HCT116 (cell line): ENCODE data around the gene ARHGAP36. TPM values are rescaled to one million over a fixed set of nuclear protein-coding genes. Genes with fewer than 3 reads are reported as not detected.

Experiments
- ATAC-seq: fragments of 200-7000 bp; cut with Tn5 transposase; 2 replicates; pipeline ENCODE4 v1.9.1; 2020; ENCODE audit warnings: mild to moderate bottlenecking, moderate library complexity
- BruUV-seq: library from RNA; stranded (reverse); fragments of 400-500 nt; replicated peaks from 2 replicates; lab custom pipeline; 2021; lab: Mats Ljungman, UMichigan
- CTCF ChIA-PET: fragments of 300-600 bp; sonication (Branson Sonifier 250); formaldehyde crosslinking; loops from one replicate; lab custom pipeline; 2021; ENCODE audit warnings: antibody characterized with exemption; lab: Charles Lee
- POLR2A ChIA-PET: fragments of 300-600, 350-600 bp; sonication (Branson Sonifier 250); formaldehyde crosslinking; loops from one replicate; lab custom pipeline; 2021; ENCODE audit warnings: antibody characterized with exemption; lab: Charles Lee
- RAD21 ChIA-PET, 2 experiments: fragments of 300-600 bp; sonication (Branson Sonifier 250); formaldehyde crosslinking; loops; one replicate each; lab custom pipeline; 2023; ENCODE audit warnings: low total read pairs in 2 of 2; ENCODE audit not compliant: uncharacterized antibody in 2 of 2, unreplicated experiment in 2 of 2, low non-redundant PET in 1 of 2; lab: Charles Lee
- DNase-seq: peaks from one replicate; pipeline ENCODE4 v3.0.0-alpha.2; 2010; ENCODE audit warnings: low read depth, low spot score
- H2AFZ ChIP-seq: fragments of 200-600 bp; shearing (Covaris generic), sonication (generic); 2 replicates; pipeline ENCODE4 v1.6.1; 2017; ENCODE audit warnings: low read depth, mixed run types, mixed read lengths, antibody characterized with exemption, low read length; ENCODE audit not compliant: poor library complexity, severe bottlenecking
- H3K27ac ChIP-seq: 2 replicates; pipeline ENCODE4 v1.5.1; 2012; ENCODE audit warnings: low read depth, low read length
- H3K27me3 ChIP-seq: fragments of 200-600 bp; sonication (generic); 2 replicates; pipeline ENCODE4 v1.6.1; 2016; ENCODE audit warnings: mixed run types, low read length, mixed read lengths; ENCODE audit not compliant: insufficient read depth
- H3K36me3 ChIP-seq, 2 experiments: fragments of 200-500 bp in 1 of 2; fragments of 200-600 bp in 1 of 2; sonication (Bioruptor generic) in 1 of 2; sonication (generic) in 1 of 2; 2 replicates each; pipeline versions ENCODE4 v1.5.1 to v1.6.1; 2014 to 2016; ENCODE audit warnings: low read length in 2 of 2, inconsistent platforms in 1 of 2, mixed read lengths in 1 of 2, mixed run types in 1 of 2; ENCODE audit not compliant: insufficient read depth in 2 of 2, control insufficient read depth in 1 of 2
- H3K4me1 ChIP-seq, 2 experiments: fragments of 200-600 bp in 1 of 2; sonication (generic) in 1 of 2; 2 replicates each; pipeline versions ENCODE4 v1.5.1 to v1.6.1; 2012 to 2017; ENCODE audit warnings: low read length in 2 of 2, inconsistent platforms in 1 of 2, mild to moderate bottlenecking in 1 of 2, mixed read lengths in 1 of 2, mixed run types in 1 of 2, moderate library complexity in 1 of 2; ENCODE audit not compliant: insufficient read depth in 2 of 2, control insufficient read depth in 1 of 2
- H3K4me2 ChIP-seq: fragments of 200-600 bp; sonication (generic); 2 replicates; pipeline ENCODE4 v1.6.1; 2017; ENCODE audit warnings: mixed run types, low read length, mixed read lengths
- H3K4me3 ChIP-seq, 2 experiments: fragments of 200-600 bp in 1 of 2; sonication (generic) in 1 of 2; replicated peaks in 1 of 2; 2 replicates each; pipeline ENCODE4 v1.5.1; 2011 to 2016; ENCODE audit warnings: low read length in 2 of 2, control low read depth in 1 of 2, low read depth in 1 of 2, mild to moderate bottlenecking in 1 of 2, mixed read lengths in 1 of 2, mixed run types in 1 of 2
- H3K79me2 ChIP-seq: fragments of 200-600 bp; sonication (generic); 2 replicates; pipeline ENCODE4 v1.6.1; 2017; ENCODE audit warnings: mild to moderate bottlenecking, mixed run types, low read length, moderate library complexity, mixed read lengths; ENCODE audit not compliant: insufficient read depth
- H3K9ac ChIP-seq: fragments of 200-600 bp; sonication (generic); 2 replicates; pipeline ENCODE4 v1.6.1; 2016; ENCODE audit warnings: low read length, mixed read lengths
- H3K9me2 ChIP-seq: fragments of 200-600 bp; sonication (generic), shearing (Covaris generic); 2 replicates; pipeline ENCODE4 v1.6.1; 2017; ENCODE audit warnings: mixed run types, mild to moderate bottlenecking, moderate library complexity; ENCODE audit not compliant: insufficient read depth
- H3K9me3 ChIP-seq, 2 experiments: fragments of 200-500 bp in 1 of 2; fragments of 200-600 bp in 1 of 2; sonication (Bioruptor generic) in 1 of 2; sonication (generic) in 1 of 2; 2 replicates each; pipeline ENCODE4 v1.6.1; 2014 to 2017; ENCODE audit warnings: low read length in 2 of 2, mixed read lengths in 2 of 2, inconsistent platforms in 1 of 2, low read depth in 1 of 2, mild to moderate bottlenecking in 1 of 2, mixed run types in 1 of 2, moderate library complexity in 1 of 2; ENCODE audit not compliant: control insufficient read depth in 1 of 2, insufficient read depth in 1 of 2
- H4K20me1 ChIP-seq: fragments of 200-600 bp; sonication (generic), shearing (Covaris generic); 2 replicates; pipeline ENCODE4 v1.6.1; 2017; ENCODE audit warnings: mixed run types, mild to moderate bottlenecking, moderate library complexity; ENCODE audit not compliant: insufficient read depth
- CBX3 ChIP-seq: IDR thresholded peaks from 2 replicates; pipeline ENCODE4 v1.6.1; 2012; ENCODE audit warnings: low read depth
- CEBPB ChIP-seq: IDR thresholded peaks from 2 replicates; pipeline ENCODE4 v1.6.1; 2012; ENCODE audit warnings: low read depth
- CTCF ChIP-seq, 3 experiments: fragments of 200-600 bp in 1 of 3; sonication (generic) in 1 of 3; IDR thresholded peaks in 2 of 3; conservative IDR thresholded peaks in 1 of 3; 2 replicates each; pipeline ENCODE4 v1.5.1; 2012 to 2017; ENCODE audit warnings: low read depth in 2 of 3, low read length in 2 of 3, antibody characterized with exemption in 1 of 3, borderline replicate concordance in 1 of 3, control low read depth in 1 of 3, mild to moderate bottlenecking in 1 of 3, mixed read lengths in 1 of 3, mixed run types in 1 of 3, moderate library complexity in 1 of 3; ENCODE audit not compliant: insufficient read depth in 1 of 3
- EGR1 ChIP-seq: IDR thresholded peaks from 2 replicates; pipeline ENCODE4 v1.6.1; 2012; ENCODE audit warnings: low read depth
- EZH2phosphoT487 ChIP-seq: fragments of 200-600 bp; IDR thresholded peaks from 2 replicates; pipeline ENCODE4 v1.6.1; 2018; ENCODE audit warnings: antibody characterized with exemption, borderline replicate concordance
- FOSL1 ChIP-seq: IDR thresholded peaks from 2 replicates; pipeline ENCODE4 v1.6.1; 2012; ENCODE audit warnings: low read depth
- JUND ChIP-seq: IDR thresholded peaks from 2 replicates; pipeline ENCODE4 v1.6.1; 2012
- MAX ChIP-seq: IDR thresholded peaks from 2 replicates; pipeline ENCODE4 v1.6.1; 2012
- POLR2A ChIP-seq: IDR thresholded peaks from 2 replicates; pipeline ENCODE4 v1.7.0; 2011; ENCODE audit warnings: borderline replicate concordance; ENCODE audit not compliant: insufficient read depth, insufficient read length; ENCODE audit errors: extremely low read depth
- POLR2AphosphoS5 ChIP-seq: IDR thresholded peaks from 2 replicates; pipeline ENCODE4 v1.6.1; 2011; ENCODE audit warnings: mild to moderate bottlenecking, low read depth, low read length, moderate library complexity
- RAD21 ChIP-seq: IDR thresholded peaks from 2 replicates; pipeline ENCODE4 v1.6.1; 2012; ENCODE audit warnings: low read depth, mild to moderate bottlenecking
- SIN3A ChIP-seq: IDR thresholded peaks from 2 replicates; pipeline ENCODE4 v1.6.1; 2012; ENCODE audit warnings: low read depth
- SP1 ChIP-seq: IDR thresholded peaks from 2 replicates; pipeline ENCODE4 v1.6.1; 2012; ENCODE audit warnings: low read depth
- SRF ChIP-seq: IDR thresholded peaks from 2 replicates; pipeline ENCODE4 v1.6.1; 2012; ENCODE audit warnings: low read depth
- TCF7L2 ChIP-seq: IDR thresholded peaks from 2 replicates; pipeline ENCODE4 v1.7.0; 2011; ENCODE audit warnings: borderline replicate concordance, inconsistent platforms; ENCODE audit not compliant: insufficient read depth, insufficient read length; ENCODE audit errors: extremely low read depth
- YY1 ChIP-seq: IDR thresholded peaks from 2 replicates; pipeline ENCODE4 v1.6.1; 2011; ENCODE audit warnings: low read length, low read depth, moderate library complexity, mild to moderate bottlenecking; ENCODE audit not compliant: insufficient replicate concordance; ENCODE audit errors: extremely low read depth
- ZBTB33 ChIP-seq: IDR thresholded peaks from 2 replicates; pipeline ENCODE4 v1.6.1; 2011; ENCODE audit warnings: mild to moderate bottlenecking, low read length, moderate library complexity; ENCODE audit not compliant: insufficient replicate concordance; ENCODE audit errors: extremely low read depth
- ZFX ChIP-seq: fragments of 450-650 bp; IDR thresholded peaks from 2 replicates; pipeline ENCODE4 v1.6.1; 2017
- ZNF274 ChIP-seq: fragments of 200-500 bp; sonication (Bioruptor generic); IDR thresholded peaks from 2 replicates; pipeline ENCODE4 v1.6.1; 2014; ENCODE audit warnings: mild to moderate bottlenecking, low read depth, low read length, inconsistent platforms
- intact Hi-C: fragments of 100-400 bp; cut with micrococcal nuclease; formaldehyde crosslinking; loops from 2 replicates; pipeline ENCODE4 v1.10.0; 2022
- total RNA-seq: library from RNA; stranded (reverse); gene quantifications from one replicate; pipeline ENCODE4 v1.2.1, GENCODE V29; 2021; ENCODE audit not compliant: unreplicated experiment
- TF ChIP-seq, protein P1 (sequence below): IDR thresholded peaks from 2 replicates; pipeline ENCODE4 v1.6.1; 2012

Gene ARHGAP36
- total RNA-seq, 1 experiment from 2014 or later, result not detected

DNA sequence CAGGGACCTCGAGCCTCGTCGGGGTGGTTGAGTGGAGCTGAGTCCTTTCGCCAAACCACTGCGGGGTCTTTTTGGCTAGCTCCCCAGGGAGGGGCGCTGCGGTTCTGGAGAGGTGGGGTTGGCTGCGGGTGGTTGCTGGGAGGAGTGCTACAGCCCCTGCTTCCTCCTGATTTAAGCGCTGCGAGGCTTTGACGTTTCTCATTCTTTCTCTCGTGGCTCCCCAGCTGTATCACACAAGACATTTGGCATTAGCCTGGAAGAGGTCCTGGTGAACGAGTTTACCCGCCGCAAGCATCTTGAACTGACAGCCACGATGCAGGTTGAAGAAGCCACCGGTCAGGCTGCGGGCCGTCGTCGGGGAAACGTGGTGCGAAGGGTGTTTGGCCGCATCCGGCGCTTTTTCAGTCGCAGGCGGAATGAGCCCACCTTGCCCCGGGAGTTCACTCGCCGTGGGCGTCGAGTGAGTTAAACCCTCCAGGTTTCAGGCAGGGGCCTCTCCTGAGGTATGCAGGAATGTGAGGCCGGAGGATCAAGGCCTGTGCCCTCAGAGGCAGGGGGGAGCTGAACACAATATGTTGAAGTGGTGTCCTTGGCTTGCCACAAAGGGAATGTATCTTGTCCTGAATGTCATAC, 25.5 kb downstream of the ARHGAP36 start:
- H3K27ac ChIP-seq, result no peak overlapping the region
- no peaks in the 10 kb centered on the region for H3K4me1 ChIP-seq
- H3K9me2 ChIP-seq, result no peaks in the 10 kb centered on the region
- no peak overlapping the region for H3K9ac ChIP-seq
- RAD21 ChIA-PET, result no interaction called here
- H4K20me1 ChIP-seq, result no peaks in the 10 kb centered on the region
- H3K36me3 ChIP-seq, result no peaks in the 10 kb centered on the region
- POLR2A ChIA-PET, result no interaction called here
- no peaks in the 10 kb centered on the region for H3K9me3 ChIP-seq
- no peak overlapping the region for H3K4me3 ChIP-seq
- TF ChIP-seq JUND (no peak), ZFX (no peak), POLR2AphosphoS5 (no peak), CBX3 (no peak), SRF (no peak), EZH2phosphoT487 (no peak), CEBPB (no peak), FOSL1 (no peak), CTCF (IDR thresholded peaks at IDR 0.05 in 2 of 3, conservative IDR thresholded peaks at IDR 0.05 in 1 of 3; ENCODE audit: borderline replicate concordance in 1 of 3, insufficient read depth in 1 of 3, low read depth in 2 of 3, low read length in 2 of 3) (no peak), RAD21 (no peak), SP1 (no peak), MAX (no peak), TCF7L2 (no peak), ZNF274 (no peak), YY1 (no peak), ZBTB33 (no peak), POLR2A (no peak), EGR1 (no peak), SIN3A (no peak)
- TF ChIP-seq, protein P1, sequence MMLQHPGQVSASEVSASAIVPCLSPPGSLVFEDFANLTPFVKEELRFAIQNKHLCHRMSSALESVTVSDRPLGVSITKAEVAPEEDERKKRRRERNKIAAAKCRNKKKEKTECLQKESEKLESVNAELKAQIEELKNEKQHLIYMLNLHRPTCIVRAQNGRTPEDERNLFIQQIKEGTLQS, result no peak
- TF ChIP-seq, all 23 proteins: peak for 0
- H3K4me2 ChIP-seq, result no peak overlapping the region
- intact Hi-C loops, result no loop called here
- no peak overlapping the region for H2AFZ ChIP-seq
- no peaks in the 10 kb centered on the region for H3K79me2 ChIP-seq
- DNase-seq, result no peak
- ATAC-seq, result no peak
- no TSS peak for BruUV-seq
- CTCF ChIA-PET, result no interaction called here
- peaks cover 21% of the 10 kb centered on the region; the same call in 1 of the 2 replicates for H3K27me3 ChIP-seq
